Muscle layer of colon (tissue), 2 donors: ENCODE results near the gene XYLT2.
"Not testable (repeated sequence)": the region's sequence is repeated elsewhere in the genome, so short reads cannot be mapped to it uniquely, and the experiment has no call there.

Experiments used
- H3K27ac ChIP-seq: one replicate; pipeline ENCODE4 v1.7.0; 2013; ENCODE audit warnings: low read depth, mild to moderate bottlenecking, low read length, moderate library complexity
- H3K27me3 ChIP-seq, 2 donors: one replicate each; pipeline ENCODE4 v1.7.0; 2013; ENCODE audit warnings: low read length in 2 of 2, mild to moderate bottlenecking in 2 of 2; ENCODE audit not compliant: insufficient read depth in 2 of 2, control insufficient read depth in 1 of 2
- H3K36me3 ChIP-seq: one replicate; pipeline ENCODE4 v1.7.0; 2013; ENCODE audit warnings: mild to moderate bottlenecking, low read length; ENCODE audit not compliant: insufficient read depth
- H3K4me1 ChIP-seq: one replicate; pipeline ENCODE4 v1.7.0; 2013; ENCODE audit warnings: mild to moderate bottlenecking, low read length; ENCODE audit not compliant: insufficient read depth
- H3K4me3 ChIP-seq, 2 donors: one replicate each; pipeline ENCODE4 v1.7.0; 2013; ENCODE audit warnings: low read length in 2 of 2, low read depth in 1 of 2, mild to moderate bottlenecking in 1 of 2, moderate library complexity in 1 of 2
- H3K9ac ChIP-seq: one replicate; pipeline ENCODE4 v1.7.0; 2013; ENCODE audit warnings: low read length
- H3K9me3 ChIP-seq: one replicate; pipeline ENCODE4 v1.7.0; 2013; ENCODE audit warnings: mild to moderate bottlenecking, low read length
- donor health status: abdominal sarcoma.
- donor health status: Adenocarcinoma of cecum.

Gene XYLT2

DNA sequence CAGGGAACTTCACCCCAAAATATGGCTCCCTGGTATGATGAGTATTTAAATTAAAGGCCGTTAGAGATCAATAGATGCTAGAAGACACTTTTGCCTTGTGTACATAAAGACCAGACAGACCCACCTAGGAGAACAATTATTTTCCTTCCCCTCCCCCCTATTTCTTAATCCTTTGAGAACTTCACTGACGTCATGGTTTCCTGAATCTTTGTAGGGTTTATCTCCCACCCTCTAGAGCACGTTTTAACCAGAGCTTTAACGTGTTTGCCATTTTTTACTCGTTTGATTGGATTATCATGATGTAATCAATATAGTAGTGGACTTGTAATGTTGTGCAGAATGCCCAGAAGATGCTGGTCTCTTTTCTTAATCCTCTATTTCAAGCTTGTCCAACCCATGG lies 22.9 kb upstream of the XYLT2 start:
- no peaks in the 10 kb centered on the region for H3K27me3 ChIP-seq
- no peak overlapping the region for H3K9ac ChIP-seq
- no peak overlapping the region for H3K27ac ChIP-seq
- no peak overlapping the region for H3K4me3 ChIP-seq
- H3K4me1 ChIP-seq: no peaks in the 10 kb centered on the region
- no peaks in the 10 kb centered on the region for H3K9me3 ChIP-seq
- H3K36me3 ChIP-seq: no peaks in the 10 kb centered on the region

DNA sequence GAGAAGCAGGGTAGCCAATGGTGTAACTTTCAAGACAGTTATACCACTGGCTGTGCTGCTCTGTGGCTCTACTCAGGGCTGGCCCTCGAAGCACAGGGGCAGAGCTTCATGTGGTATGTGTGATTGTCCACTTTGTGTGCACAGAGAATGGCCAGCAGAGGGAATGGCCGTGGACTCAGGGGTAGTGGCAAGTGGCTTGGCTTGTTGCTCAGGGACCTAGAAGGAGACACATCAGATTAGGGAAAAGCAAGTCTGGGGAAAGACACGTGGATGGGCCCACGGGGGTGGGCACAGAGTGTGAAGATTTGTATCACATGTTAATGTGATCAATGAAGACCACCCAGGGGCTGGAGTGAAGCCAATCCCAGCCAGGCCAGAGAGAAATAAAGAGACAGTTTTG lies 20.0 kb upstream of the XYLT2 start:
- Histone ChIP-seq H3K4me1 (no peaks in the 10 kb centered on the region), H3K4me3 (no peak overlapping the region), H3K9me3 (no peaks in the 10 kb centered on the region), H3K27ac (no peak overlapping the region), H3K36me3 (no peaks in the 10 kb centered on the region), H3K27me3 (no peaks in the 10 kb centered on the region), H3K9ac (no peak overlapping the region)

DNA sequence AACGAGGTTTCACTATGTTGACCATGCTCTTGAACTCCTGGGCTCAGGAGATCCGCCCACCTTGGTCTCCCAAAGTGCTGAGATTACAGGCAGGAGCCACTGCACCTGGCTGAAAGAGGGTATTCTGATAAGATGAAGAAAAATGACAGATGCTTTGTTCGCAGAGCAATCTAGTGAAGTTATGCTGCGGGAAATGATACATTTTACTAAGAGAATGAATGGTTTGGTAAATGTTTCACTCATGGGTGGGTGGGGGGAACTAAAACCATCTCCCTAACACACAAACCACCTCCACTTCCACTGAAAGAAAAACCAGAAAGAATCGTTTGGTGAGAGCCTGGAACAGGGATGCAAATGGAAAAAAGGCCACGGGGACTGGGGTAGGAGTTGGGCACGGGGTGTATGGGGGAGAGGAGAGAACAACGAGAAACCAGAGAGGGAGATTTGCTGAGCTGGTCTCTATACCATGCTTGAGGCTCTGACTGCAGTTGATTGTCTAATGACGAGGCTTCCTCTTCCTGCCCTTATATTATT lies 19.0 kb upstream of the XYLT2 start:
- Histone ChIP-seq H3K9ac (no peak overlapping the region), H3K4me1 (no peaks in the 10 kb centered on the region), H3K27me3 (no peaks in the 10 kb centered on the region), H3K9me3 (no peaks in the 10 kb centered on the region), H3K4me3 (no peak overlapping the region), H3K36me3 (no peaks in the 10 kb centered on the region), H3K27ac (no peak overlapping the region)

DNA sequence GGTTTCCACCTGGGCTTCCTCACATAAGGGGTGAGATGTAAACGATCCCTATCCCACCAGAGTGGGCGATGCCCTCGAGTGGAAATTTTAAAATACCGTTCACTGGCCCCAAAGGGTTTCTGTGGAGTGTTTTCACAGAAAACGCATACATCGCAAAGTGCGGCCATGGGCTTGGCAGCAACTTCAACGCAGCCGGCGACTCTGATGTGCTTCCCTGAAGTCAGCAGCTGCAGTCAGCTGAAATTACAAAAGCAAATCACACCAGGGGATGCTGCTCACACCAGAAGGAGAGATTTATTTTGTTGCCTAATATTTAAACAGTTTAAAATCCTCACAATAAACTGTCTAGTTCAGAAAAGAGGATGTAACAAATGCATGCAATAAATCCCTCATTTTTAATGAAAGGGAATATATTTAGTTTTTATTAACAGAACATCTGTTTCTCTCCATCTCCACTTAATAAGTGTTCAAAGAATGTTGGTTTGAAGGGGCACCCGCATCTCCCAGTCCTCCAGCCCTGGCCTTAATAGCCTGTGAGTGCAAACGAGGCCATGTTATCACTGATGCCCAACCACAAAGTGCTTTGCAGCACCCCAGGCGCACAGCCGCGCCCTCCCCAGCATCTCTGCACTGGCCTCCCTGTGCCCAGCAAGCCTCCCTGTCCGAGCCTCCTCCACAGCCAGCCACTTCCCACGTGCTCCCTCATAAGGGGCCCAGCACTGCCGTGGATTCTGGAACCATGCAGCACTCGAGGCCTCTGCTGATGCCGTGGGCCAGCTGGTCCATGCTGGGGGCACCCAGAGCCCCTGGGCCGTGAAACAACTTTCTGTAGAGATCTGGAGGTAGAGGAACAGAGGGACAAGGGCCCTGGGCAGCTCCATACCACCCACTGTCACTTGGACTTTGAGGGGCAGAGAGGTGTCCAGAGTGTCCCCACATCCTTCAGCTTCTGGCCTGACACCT lies 17.3 kb upstream of the XYLT2 start:
- no peak overlapping the region for H3K9ac ChIP-seq
- H3K9me3 ChIP-seq: no peaks in the 10 kb centered on the region
- H3K27me3 ChIP-seq: no peaks in the 10 kb centered on the region
- H3K4me1 ChIP-seq: no peaks in the 10 kb centered on the region
- no peaks in the 10 kb centered on the region for H3K36me3 ChIP-seq
- H3K27ac ChIP-seq: no peak overlapping the region
- H3K4me3 ChIP-seq: no peak overlapping the region

DNA sequence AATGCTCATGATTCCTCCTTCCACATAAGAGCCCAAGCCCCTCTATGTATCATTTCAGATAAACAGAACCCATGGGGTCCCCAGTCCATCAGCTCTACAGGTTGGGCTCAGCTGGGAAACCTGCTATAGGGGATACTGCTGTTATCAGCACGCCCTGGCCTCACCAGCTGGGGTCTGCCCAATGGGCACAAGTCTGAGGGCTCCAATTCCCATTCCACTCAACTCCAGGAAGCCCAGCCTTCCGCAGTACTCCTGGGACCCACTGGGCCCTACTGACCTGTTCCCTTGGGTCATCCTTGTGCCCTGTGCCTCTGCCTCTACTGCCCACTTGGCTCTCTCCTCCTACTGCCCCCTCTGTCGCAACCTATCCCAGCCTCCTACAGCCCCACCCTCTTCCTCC lies 16.2 kb upstream of the XYLT2 start:
- Histone ChIP-seq H3K4me3 (no peak overlapping the region), H3K4me1 (no peaks in the 10 kb centered on the region), H3K27ac (no peak overlapping the region)

DNA sequence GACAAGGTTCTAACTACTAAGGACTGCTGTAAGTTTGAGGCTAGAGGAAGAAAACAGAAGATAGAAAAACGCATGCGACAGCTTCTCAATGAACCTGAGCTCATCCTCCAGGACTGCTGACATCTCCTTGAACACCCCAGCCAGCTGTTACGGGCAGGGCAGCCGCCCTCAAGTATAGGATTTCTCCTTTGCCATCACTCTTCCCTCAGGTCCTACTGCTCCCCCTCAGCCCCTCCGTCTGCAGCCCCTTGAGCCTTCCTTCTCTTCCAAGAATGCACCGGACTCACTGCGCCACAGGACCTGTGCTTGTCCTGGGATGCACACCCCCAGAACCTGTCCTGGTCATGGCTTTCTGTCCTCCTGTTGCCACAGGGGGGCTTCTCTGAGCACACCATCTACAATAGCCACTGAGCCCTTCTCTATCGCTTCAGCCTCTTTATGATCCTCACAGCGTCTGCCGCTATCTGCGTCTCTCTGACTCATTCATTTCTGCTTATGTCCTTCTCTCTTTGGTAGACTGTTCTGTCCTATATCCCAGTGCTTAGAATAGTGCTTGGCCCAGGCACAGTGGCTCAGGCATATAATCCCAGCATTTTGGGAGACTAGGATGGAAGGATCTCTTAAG lies 15.7 kb upstream of the XYLT2 start:
- H3K4me3 ChIP-seq: no peak overlapping the region
- no peaks in the 10 kb centered on the region for H3K9me3 ChIP-seq
- H3K4me1 ChIP-seq: no peaks in the 10 kb centered on the region
- H3K36me3 ChIP-seq: no peaks in the 10 kb centered on the region
- no peaks in the 10 kb centered on the region for H3K27me3 ChIP-seq
- H3K9ac ChIP-seq: no peak overlapping the region
- H3K27ac ChIP-seq: no peak overlapping the region

More for the DNA sequence above, 16.2 kb upstream of the XYLT2 start:
- no peak overlapping the region for H3K9ac ChIP-seq
- no peaks in the 10 kb centered on the region for H3K27me3 ChIP-seq
- no peaks in the 10 kb centered on the region for H3K36me3 ChIP-seq
- H3K9me3 ChIP-seq: no peaks in the 10 kb centered on the region

DNA sequence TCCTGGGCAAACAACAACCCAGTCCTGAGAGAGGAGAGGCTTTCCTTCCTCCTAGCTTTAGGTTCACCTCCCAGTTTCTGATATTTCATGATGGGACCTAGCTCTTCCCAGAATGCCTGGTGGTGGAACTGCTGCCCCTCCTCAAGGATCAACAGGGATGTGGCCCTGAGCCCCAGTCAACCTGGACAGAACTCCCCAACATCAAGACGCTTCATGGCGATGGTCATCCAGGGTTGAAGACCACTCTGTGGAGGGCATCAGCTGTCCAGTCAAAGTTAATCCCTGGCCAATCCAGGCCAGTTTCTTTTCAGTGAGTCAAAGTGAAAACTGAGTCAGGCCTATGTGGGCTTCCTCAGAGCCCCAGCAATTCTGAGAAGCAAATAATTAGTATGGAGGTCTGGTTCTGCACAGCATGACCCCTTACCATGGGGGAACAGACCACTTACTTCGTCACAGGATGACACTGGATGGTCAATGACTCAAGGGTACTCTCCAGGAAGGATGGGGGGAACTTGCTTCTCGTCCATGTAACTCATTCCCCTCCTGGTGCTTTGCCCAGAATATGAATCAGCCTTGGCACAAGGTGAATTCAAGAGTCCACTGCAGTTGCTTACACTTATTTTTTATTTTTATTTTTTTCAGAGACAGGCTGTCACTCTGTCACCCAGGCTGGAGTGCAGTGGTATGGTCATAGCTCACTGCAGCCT lies 14.7 kb upstream of the XYLT2 start:
- Histone ChIP-seq H3K27ac (no peak overlapping the region), H3K36me3 (no peaks in the 10 kb centered on the region), H3K4me3 (no peak overlapping the region), H3K9ac (no peak overlapping the region), H3K4me1 (no peaks in the 10 kb centered on the region), H3K27me3 (no peaks in the 10 kb centered on the region), H3K9me3 (no peaks in the 10 kb centered on the region)

DNA sequence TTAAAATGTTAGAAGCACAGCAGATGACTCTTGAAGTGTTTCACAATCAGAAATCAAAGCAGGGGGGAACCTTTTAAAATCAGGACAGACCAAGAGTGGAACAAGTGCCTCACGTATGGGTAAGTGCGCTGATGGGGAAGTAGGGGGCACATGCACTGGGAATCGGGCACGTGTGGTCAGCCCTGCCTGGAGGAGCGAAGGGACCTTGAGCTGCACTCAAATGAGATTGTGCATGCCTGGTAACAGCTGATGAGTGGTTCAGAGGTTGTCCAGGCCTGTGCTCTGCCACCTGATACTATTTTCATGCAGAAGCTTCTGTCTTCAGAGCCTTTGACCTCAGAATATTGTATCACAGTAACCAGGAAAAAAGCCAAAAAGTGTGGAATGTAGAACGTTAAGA lies 13.7 kb upstream of the XYLT2 start:
- Histone ChIP-seq H3K9ac (no peak overlapping the region), H3K27ac (no peak overlapping the region)

DNA sequence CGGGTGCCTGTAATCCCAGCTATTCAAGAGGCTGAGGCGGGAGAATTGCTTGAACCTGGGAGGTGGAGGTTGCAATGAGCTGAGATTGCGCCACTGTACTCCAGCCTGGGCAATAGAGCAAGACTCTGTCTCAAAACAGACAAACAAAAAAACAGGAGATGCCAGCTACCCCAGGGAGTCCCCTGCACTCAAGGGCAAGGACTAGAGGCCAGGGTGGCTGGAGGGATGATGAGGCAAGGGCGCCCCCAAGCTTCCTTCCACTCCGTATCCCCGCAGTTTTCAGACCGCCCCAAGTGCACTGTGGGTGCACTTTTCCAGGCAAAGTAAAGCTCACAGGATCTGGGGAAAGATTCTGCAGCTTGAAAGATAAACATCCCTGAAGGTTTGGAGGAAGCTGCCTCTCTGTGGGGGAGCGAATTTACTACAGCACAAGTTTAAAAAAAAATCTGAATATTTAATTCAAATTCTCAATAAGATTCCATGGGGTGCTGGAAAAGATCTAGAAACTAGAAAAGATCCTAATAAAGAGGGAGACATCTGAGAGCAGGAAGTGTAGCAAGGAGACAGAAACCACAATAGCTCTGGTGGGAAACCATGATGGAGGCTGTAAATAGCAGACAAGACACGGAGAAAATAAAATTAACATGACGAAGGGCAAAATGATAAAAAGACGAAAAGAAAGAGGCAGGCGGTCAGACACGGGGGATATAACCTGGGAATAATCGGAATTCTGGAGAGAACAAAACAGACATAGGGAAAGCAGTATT lies 12.5 kb upstream of the XYLT2 start:
- H3K9ac ChIP-seq, H3K36me3 ChIP-seq, H3K27ac ChIP-seq, H3K9me3 ChIP-seq, H3K27me3 ChIP-seq, H3K4me3 ChIP-seq, H3K4me1 ChIP-seq: not testable (repeated sequence)

More for the DNA sequence above, 13.7 kb upstream of the XYLT2 start:
- H3K4me3 ChIP-seq: no peak overlapping the region
- no peaks in the 10 kb centered on the region for H3K36me3 ChIP-seq
- H3K9me3 ChIP-seq: no peaks in the 10 kb centered on the region
- no peaks in the 10 kb centered on the region for H3K27me3 ChIP-seq
- H3K4me1 ChIP-seq: no peaks in the 10 kb centered on the region

DNA sequence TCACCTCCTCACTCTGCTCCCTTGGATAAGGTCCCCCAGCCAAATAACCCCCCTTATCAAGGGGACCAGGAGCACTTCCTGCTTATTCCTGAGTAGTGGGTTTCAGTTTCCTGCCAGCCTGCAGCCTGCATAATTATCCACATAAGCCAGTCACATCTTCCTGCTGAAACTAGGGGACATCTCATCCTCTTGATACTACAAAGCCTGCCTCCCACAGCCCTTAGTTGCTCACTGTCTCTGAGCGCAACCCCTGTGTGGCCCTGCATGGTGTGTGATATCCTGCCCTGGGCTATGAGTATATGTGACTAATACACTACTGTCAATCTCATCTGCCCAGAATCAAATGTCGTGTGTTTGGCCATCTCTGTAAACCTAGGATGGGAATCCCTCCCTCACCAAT lies 8.0 kb upstream of the XYLT2 start:
- H3K27me3 ChIP-seq: no peaks in the 10 kb centered on the region
- no peak overlapping the region for H3K4me3 ChIP-seq
- no peak overlapping the region for H3K9ac ChIP-seq
- no peaks in the 10 kb centered on the region for H3K36me3 ChIP-seq
- no peaks in the 10 kb centered on the region for H3K4me1 ChIP-seq
- H3K9me3 ChIP-seq: no peaks in the 10 kb centered on the region
- H3K27ac ChIP-seq: no peak overlapping the region

DNA sequence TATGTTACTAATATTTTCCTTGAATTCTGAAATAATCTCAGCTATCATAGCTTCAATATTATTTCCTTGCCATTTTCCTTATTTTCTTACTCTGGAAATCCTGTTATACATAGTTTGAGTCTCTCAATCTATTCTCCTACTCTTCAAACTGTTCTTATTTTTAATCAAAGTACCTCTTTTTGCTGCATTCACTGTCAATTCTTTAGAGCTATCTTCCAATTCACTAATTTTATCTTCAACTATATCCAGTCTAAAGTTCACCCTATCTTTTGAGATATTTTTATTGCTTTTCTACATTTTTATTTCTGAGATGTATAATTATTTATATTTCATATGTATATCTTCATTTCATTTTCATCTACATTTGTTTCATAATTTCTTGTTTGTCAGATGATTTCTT lies 7.3 kb upstream of the XYLT2 start:
- H3K4me1 ChIP-seq: no peaks in the 10 kb centered on the region
- H3K27ac ChIP-seq: no peak overlapping the region
- no peaks in the 10 kb centered on the region for H3K36me3 ChIP-seq
- no peak overlapping the region for H3K4me3 ChIP-seq
- H3K9ac ChIP-seq: no peak overlapping the region
- H3K27me3 ChIP-seq: no peaks in the 10 kb centered on the region
- no peaks in the 10 kb centered on the region for H3K9me3 ChIP-seq
